Upper lobe of left lung (tissue), 4 donors: ENCODE results near the gene FHIT.

Experiments used
- CTCF ChIP-seq, 6 experiments: fragments of 450-650 bp in 4 of 6; fragments of 200-600 bp in 2 of 6; sonication (generic) in 2 of 6; IDR thresholded peaks; one replicate each; pipeline ENCODE4 v1.5.1; 2016 to 2019; ENCODE audit warnings: antibody characterized with exemption in 6 of 6
- EP300 ChIP-seq, 4 donors: sonication (generic); formaldehyde crosslinking; IDR thresholded peaks; one replicate each; pipeline ENCODE4 v1.5.1; 2017; ENCODE audit warnings: antibody characterized with exemption in 4 of 4, control low read depth in 2 of 4
- POLR2A ChIP-seq, 4 donors: fragments of 450-650 bp; IDR thresholded peaks; one replicate each; pipeline ENCODE4 v1.5.1; 2016 to 2017; ENCODE audit warnings: antibody characterized with exemption in 4 of 4, mild to moderate bottlenecking in 2 of 4
- POLR2AphosphoS5 ChIP-seq, 2 donors: sonication (generic); formaldehyde crosslinking; IDR thresholded peaks; one replicate each; pipeline ENCODE4 v1.5.1; 2017; ENCODE audit warnings: antibody characterized with exemption in 2 of 2

GRCh38 chr3:59996056-59996455, 1255.2 kb downstream of the FHIT start:
- TF ChIP-seq POLR2A (IDR thresholded peaks at IDR 0.05) (no peak), CTCF (IDR thresholded peaks at IDR 0.05) (no peak), POLR2AphosphoS5 (IDR thresholded peaks at IDR 0.05) (no peak), EP300 (IDR thresholded peaks at IDR 0.05) (no peak)
